GM19463 (cell line): ENCODE results near the gene BLOC1S1.
"Not testable (repeated sequence)": the region's sequence is repeated elsewhere in the genome, so short reads cannot be mapped to it uniquely, and the experiment has no call there.

ENCODE experiments used
- ATAC-seq: cut with Tn5 transposase; IDR thresholded peaks from one replicate; pipeline ENCODE4 v1.9.1; 2021; ENCODE audit warnings: mild to moderate bottlenecking, moderate library complexity; ENCODE audit not compliant: unreplicated experiment

BLOC1S1 gene

DNA sequence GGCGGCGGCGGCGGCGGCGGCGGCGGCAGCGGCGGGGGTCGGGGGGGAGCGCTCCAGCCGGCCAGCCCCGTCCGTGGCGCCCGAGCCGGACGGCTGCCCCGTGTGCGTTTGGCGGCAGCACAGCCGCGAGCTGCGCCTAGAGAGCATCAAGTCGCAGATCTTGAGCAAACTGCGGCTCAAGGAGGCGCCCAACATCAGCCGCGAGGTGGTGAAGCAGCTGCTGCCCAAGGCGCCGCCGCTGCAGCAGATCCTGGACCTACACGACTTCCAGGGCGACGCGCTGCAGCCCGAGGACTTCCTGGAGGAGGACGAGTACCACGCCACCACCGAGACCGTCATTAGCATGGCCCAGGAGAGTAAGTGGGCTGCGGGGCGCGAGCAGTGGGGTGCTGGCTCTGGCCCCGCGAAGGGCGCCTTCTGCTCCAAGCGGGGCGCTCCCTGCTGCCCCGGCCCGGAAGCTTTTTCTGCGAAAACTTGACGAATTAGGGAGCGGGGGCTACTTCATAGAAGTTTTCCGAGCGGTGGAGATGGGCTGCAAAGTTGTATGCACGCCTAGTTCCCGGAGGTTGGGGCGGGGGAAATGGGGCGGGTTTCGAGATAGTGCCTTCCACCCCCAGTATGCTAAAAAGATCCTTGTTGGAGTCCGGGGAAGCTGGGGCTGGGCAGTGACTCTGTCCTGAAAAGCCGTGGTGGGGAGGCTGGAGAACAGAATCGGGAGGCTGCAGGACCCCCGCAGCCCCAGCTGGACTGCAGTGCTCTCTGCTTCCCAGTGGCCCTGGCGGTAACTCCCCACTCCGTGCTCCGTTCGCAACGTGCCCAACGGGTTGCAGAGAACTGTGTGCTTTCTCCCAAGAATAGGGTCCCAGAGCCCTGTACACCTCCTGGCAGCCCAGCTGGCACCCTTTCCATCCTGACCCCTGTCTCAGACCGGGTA, 27.8 kb downstream of the BLOC1S1 start:
- ATAC-seq = peak; percentile 40

- ATAC-seq = no peak
Measured at GRCh38 chr12:55744340-55745030, 28.6 kb downstream of the BLOC1S1 start.

DNA sequence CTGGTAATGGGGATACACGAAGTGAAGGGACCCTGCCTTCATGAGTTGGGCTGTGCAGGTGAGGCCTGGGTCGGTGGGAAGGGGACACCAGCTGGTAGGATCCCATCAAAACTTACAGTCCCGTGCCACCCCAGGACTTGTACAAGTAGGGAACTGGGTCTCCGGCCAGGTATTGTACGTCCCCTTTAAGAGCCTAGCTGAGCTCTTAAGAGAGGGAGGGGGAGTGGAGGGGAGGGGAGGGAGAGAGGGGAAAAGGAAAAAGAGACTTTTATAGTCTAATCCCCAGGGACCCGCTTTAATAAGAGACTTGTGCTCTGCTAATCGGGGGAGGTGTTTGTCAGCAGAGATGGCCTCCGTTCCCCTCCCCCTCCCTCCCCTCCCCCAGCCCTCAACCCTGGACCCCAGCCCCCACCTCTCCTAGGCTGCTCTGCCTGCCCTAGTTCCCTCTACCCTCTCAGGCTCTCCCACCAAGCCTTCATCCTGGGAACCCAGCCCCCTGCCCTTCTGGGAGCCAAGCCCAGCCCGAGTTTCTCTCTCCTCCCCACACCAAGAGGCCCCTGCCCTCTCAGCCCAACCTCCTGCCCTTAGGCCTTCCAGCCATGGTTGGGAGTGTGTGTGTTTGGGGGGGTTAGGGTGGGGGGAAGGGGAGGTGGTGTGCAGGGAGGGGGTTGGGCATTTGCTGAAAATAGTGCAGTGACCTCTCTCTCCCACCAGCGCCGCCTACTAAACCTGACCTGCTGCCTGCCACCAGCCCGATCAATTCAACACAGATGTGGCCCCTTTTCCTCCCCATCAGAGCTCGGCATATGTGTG, 29.7 kb downstream of the BLOC1S1 start:
- ATAC-seq = no peak

GRCh38 chr12:55746174-55746912, 30.5 kb downstream of the BLOC1S1 start:
- ATAC-seq = no peak

GRCh38 chr12:55746913-55747231, 31.0 kb downstream of the BLOC1S1 start:
- ATAC-seq = no peak

- no peak for ATAC-seq
Measured at GRCh38 chr12:55748230-55748993, 32.6 kb downstream of the BLOC1S1 start.

DNA sequence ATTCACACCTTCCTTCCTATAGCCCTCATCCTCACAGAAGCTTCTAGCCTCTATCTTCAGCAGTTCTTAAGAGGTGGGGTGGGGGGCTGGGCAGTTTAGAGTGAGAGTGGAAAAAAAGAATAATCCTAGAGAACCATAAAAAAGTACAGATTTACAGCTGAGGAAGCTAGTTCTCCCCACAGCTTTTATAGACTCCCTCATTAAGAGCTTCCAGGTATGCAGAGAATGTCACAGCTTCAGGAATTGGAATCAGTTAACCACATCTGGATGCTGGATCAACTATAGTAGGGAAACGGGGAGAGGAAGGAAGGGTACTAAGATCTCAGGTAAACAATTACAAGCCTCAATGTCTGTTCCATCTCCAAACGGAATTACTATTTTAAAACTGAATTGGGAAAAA, 39.4 kb downstream of the BLOC1S1 start:
- ATAC-seq = no peak

GRCh38 chr12:55757701-55758100, 41.9 kb downstream of the BLOC1S1 start:
- ATAC-seq = no peak

DNA sequence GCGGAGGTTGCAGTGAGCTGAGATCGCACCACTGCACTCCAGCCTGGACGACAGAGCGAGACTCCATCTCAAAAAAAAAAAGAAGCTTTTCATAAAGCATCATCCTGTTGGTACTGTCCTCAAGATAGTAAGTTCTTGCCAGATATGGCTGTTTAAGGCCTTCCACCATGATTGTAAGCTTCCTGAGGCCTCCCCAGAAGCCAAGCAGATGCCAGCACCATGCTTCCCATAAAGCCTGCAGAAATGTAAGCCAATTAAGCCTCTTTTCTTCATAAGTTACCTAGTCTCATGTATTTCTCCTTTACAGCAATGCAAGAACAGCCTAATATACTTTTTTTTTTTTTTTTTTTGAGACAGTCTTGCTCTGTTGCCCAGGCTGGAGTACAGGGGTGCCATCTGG, 42.7 kb downstream of the BLOC1S1 start:
- not testable (repeated sequence) for ATAC-seq

GRCh38 chr12:55760663-55761062, 44.8 kb downstream of the BLOC1S1 start:
- no peak for ATAC-seq

- ATAC-seq = no peak
Measured at GRCh38 chr12:55762646-55763045, 46.8 kb downstream of the BLOC1S1 start.

GRCh38 chr12:55765736-55766290, 50.0 kb downstream of the BLOC1S1 start:
- ATAC-seq = no peak

DNA sequence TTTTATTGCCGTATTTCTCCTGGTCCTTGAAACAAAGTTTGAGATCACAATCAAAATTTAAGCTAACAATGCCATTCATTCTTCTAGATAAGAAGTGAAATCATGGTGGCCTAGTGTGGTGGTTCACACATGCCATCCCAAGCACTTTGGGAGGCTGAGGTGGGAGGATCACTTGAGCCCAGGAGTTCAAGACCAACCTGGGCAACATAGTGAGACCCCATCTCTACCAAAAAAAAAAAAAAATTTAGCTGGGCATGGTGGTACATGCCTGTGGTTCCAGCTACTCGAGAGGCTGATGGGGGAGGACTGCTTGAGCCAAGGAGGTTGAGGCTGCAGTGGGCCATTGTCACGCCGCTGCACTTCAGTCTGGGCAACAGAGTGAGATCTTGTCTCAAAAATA, 51.3 kb downstream of the BLOC1S1 start:
- ATAC-seq = no peak
